NCI-H2196 treated with DMSO at 0.1 percent for 48 hours (cell line): ENCODE measurements around the gene PHLDA1.

ENCODE experiments used
- DNase-seq: peaks from one replicate; lab custom pipeline; 2025; ENCODE audit not compliant: unreplicated experiment; lab: John Stamatoyannopoulos, UW

PHLDA1 gene

DNA sequence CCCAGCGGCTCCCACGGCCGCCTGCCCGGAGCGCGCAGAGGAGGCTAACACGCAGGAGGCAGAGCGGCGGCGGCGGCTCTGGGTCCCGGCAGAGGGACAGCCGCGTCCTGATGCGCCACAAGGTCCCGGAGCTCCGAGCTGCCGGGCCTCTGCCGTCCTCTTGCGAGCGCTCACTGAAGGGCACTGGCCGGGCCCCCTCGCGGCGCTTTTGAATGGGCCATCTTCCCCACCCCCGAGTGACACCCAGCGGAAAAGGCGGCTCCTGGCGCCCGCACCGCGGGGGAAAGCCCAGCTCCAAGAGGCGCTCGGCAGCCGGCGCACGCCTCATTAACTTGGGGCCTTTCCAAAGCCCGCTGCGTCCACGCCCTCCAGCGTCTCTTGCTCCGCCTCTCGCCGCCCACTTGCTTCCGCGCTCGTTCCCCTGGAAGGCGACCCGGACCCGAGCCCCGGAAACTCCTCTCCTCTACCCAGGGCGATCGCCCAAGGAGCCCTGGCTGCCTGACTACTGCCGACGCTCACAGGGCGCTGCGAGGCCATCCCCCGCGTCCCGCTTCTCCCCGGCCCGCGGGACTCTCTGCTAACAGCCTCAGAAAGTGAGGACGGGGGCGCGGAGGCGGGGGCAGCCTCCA is at the start of gene PHLDA1:
Gene PHLDA1 (minus strand): TSS at position 363 of the 629 bp plus-strand sequence.
- DNase-seq = peak; percentile 94

DNA sequence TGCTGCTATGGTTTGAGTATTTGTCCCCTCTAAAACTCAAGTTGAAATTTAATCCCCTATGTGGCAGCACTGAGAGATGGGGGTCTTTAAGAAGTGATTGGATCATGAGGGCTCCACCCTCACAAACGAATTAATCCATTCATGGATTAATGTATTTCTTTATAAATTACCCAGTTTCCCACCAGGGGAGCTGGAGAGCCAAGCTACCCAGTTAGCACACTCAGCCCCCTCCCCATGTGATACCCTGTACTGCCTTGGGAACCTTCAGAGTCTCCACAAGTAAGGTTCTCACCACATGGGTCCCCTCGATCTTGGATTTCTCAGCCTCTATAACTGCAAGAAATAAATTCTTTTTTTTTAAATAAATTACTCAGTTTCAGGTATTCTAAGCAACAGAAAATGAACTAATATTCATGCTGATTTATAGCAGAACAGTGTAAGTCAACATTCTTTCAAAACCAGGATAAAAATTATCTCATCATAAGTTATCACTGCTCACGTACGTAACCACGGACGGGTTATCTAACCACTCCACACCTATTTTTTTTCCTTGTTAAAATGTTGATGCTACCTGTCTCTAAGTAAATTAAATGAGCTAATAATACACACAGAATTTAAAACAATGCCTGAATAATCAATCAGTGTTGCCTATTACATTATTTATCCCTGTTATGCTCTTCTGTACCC is 49.3 kb upstream of the PHLDA1 start:
- DNase-seq = no peak

DNA sequence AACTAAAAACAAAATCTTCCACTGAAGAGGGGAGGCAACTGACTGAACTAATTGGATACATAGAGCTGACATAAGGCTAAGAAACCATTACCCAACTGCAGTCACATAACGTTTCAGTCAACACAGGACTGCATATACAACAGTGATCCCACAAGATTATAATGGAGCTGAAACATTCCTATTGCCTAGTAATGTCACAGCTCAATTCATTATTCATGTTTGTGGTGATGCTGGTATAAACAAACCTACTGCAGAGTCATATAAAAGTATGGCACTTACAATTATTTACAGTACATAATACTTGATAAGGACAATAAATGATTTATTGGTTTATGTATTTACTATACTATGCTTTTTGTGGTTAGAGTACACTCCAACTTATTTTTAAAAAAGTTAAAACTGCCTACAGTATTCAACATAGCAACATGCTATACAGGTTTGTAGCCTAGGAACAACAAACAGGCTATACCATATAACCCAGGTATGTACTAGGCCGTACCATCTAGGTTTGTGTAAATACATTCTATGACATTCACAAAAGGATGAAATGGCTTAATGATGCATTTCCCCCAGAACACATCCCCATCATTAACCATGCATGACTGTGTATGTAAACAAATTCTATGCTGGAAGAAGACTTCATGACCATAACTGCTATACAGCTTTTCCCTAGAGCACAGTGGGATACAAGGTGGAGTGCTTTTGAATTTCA is 48.6 kb upstream of the PHLDA1 start:
- DNase-seq = no peak

DNA sequence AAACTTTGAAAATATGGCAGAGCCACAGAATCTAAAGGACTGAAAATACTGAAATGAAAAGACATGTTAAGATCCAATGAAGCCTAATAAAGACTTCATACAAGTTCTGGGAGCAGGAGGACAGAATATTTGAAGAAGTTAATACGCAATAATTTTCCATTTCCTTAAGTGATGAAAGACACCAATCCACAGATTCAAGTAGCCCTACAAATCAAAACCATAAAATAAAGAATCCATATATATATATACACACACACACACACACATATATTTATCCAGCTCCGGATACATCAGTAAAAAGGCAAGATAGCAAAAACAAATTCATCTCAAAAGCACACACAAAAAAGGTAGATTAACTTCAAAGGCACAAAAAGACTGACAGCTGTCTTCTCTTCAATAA is 47.2 kb upstream of the PHLDA1 start:
- no peak for DNase-seq

- DNase-seq = no peak
Observed at GRCh38 chr12:76075448-76075847, 43.9 kb upstream of the PHLDA1 start.

DNA sequence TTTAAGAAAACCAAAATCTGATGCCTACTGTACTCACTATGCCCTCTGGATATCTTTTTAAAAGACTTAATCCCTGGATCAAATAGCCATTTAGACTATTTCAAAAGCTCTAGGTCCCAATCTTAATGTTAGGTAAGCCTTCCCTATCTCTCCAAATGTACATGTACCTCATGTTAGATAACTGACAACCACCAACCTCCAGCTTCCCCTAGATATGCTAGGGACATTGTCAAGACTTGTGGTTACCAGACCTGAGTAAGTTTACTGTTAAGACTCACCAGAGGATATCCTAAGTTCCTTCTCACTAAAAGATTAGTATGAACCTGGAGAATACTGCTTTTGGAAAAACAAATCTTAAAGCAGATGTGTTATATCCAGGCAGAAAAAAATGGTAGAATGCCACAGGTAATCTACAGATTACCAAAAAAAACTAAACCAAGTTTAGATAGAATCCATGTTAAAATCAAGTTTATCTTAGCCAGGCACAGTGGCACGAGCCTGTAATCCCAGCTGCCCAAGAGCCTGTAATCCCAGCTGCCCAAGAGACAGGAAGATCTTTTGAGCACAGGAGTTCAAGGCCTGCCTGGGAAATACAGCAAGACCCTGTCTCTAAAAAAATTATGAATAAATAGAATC is 43.2 kb upstream of the PHLDA1 start:
- no peak for DNase-seq

GRCh38 chr12:76073561-76073960 is 42.0 kb upstream of the PHLDA1 start:
- DNase-seq = no peak

- DNase-seq = no peak
Observed at GRCh38 chr12:76072568-76072967, 41.0 kb upstream of the PHLDA1 start.

DNA sequence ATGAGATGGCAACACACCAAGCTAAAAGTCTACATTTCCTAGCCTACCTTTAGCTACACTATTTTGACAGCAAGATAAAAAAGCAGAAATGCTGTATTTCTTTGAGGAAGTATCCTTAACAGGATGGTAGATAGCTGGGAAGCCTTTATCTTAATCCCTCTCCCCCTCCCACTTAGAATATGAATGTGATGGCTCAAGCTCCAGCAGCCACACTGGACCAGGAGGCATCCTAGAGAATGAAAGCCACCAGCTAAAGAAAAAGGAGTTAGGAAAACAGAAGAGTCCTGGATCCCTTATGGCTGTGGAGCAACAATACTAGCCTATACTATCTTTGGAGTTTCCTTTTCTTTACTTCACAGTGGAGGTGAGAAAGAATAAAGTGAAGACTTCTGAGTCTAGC is 37.8 kb upstream of the PHLDA1 start:
- no peak for DNase-seq

DNA sequence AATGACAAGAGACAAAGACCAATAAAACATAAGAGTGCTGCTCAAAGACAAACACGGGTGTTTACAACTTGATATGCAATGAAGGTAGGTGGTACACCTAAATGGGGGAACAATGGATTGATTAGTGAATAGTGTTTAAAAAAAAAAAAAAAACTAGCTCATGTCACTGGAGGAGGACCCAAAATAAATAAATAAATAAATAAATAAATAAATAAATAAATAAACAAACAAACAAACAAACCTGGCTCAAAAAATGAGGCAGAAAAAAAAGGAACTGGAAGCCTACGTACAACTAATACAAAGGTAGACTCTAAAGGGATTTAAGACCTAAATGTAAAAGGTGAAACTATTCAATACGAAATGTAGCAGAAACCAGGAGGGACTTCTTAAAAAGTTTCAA is 34.3 kb upstream of the PHLDA1 start:
- no peak for DNase-seq

GRCh38 chr12:76064904-76065303 is 33.3 kb upstream of the PHLDA1 start:
- no peak for DNase-seq

- no peak for DNase-seq
Observed at GRCh38 chr12:76060111-76060510, 28.5 kb upstream of the PHLDA1 start.

- no peak for DNase-seq
Observed at GRCh38 chr12:76057326-76057725, 25.8 kb upstream of the PHLDA1 start.

GRCh38 chr12:76055393-76055792 is 23.8 kb upstream of the PHLDA1 start:
- no peak for DNase-seq

GRCh38 chr12:76049575-76050251 is 18.1 kb upstream of the PHLDA1 start:
- no peak for DNase-seq

DNA sequence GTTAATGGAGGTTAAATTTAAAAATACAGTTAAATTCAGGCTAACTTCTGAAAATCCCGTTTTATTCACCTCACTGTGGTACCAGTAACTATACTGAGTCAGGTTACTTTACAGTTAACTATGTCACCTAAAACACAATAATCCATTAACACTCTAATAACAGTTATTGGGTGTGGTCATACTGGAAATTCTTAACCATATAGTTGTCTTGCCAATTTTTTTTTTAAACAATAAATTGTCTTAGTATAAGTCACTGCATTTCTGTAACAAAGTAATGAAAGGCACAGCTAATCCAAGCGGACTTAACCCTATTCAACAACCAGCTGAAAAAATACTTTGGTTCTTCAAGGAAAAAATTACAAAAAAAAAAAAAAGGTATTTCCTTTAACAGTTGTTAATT is 16.2 kb upstream of the PHLDA1 start:
- no peak for DNase-seq

GRCh38 chr12:76047060-76047459 is 15.5 kb upstream of the PHLDA1 start:
- no peak for DNase-seq

GRCh38 chr12:76043377-76043776 is 11.8 kb upstream of the PHLDA1 start:
- no peak for DNase-seq

GRCh38 chr12:76042147-76042546 is 10.6 kb upstream of the PHLDA1 start:
- DNase-seq = no peak

DNA sequence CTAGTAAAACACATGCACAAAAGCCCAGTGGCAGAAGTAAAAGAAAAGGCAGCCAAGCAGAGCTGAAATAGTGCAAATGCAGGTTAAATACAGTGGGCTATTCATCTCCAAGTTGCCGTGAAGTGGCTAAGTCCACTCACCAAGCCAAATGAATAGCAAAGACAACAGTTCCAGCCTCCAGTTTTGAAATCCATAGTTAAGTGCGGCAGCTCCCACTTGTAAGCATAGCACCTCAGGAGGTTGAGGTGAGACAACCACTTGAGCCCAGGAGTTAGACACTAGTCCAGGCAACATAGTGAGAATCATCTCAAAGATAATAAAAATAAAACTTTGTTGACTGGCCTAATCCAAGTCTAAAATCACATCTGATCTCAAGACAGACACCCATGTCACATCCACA is 9.8 kb upstream of the PHLDA1 start:
- no peak for DNase-seq

DNA sequence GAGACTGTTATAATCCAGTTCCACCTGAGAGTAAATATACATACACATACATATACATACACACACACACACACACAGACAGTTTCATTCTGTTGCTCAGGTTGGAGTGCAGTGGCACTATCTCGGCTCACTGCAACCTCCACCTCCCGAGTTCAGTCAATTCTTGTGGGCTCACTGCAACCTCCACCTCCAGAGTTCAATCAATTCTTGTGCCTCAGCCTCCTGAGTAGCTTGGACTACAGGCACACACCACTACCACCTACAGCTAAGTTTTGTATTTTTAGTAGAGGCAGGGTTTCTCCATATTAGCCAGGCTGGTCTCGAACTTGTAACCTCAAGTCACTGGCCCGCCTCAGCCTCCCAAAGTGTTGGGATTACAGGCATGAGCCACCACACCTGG is 8.9 kb upstream of the PHLDA1 start:
- no peak for DNase-seq
